GM19099 (cell line): ENCODE data around the gene NDUFAF5.

Experiments used
- POLR2A ChIP-seq: IDR thresholded peaks from 3 replicates; pipeline ENCODE4 v1.6.1; 2011; ENCODE audit warnings: low read depth; ENCODE audit not compliant: insufficient read length; ENCODE audit errors: extremely low read depth

The NDUFAF5 gene

GRCh38 chr20:13868331-13868730, 83.5 kb downstream of the NDUFAF5 start:
- no peak for TF ChIP-seq POLR2A

DNA sequence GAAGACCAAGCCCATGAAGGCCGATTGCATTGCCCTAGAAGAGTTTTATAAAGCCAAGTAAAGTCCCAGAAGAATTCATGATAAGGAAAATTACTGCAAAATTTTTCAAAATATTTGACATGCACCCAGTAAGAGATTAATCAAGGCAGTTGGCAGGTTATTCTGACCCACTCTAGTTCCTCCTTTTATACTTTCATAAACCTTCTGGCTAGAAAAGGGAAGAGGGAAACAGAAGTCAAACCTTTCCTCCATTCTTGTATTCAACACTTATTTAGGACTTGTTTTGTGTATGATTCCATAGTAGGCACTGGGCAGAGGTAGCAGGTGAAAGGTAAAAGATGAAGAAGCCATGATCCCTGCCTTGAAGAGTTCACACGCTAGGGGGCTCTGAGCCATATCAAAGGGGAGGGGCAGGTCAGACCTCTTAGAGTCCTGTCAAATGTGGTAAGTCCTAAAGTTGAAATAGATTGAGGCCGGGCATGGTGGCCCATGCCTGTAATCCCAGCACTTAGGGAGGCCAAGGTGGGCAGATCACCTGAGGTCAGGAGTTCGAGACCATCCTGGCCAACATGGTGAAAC, 85.4 kb downstream of the NDUFAF5 start:
- TF ChIP-seq POLR2A = no peak
